GM18870 (cell line): ENCODE data around the gene CPLX3.
A peak's percentile ranks its signal among the peaks of the same experiment; 100 is the strongest.

Experiments
- ATAC-seq: cut with Tn5 transposase; IDR thresholded peaks from one replicate; pipeline ENCODE4 v1.9.1; 2021; ENCODE audit warnings: moderate library complexity; ENCODE audit not compliant: unreplicated experiment

Gene CPLX3

GRCh38 chr15:74869726-74870407 is 43.4 kb downstream of the CPLX3 start:
- ATAC-seq, result peak; percentile 50

GRCh38 chr15:74870436-74871215 is 44.2 kb downstream of the CPLX3 start:
- peak; percentile 1 for ATAC-seq

GRCh38 chr15:74872702-74873035 is 46.2 kb downstream of the CPLX3 start:
- no peak for ATAC-seq

- peak; percentile 74 for ATAC-seq
These were observed 46.8 kb downstream of the CPLX3 start, which contains the start of gene SCAMP2 for GRCh38 chr15:74873036-74873755. Gene SCAMP2, minus strand, starts transcription at chr15:74873365. Its CDS starts 110 bp downstream, at chr15:74873255.

GRCh38 chr15:74873756-74874424 is 47.5 kb downstream of the CPLX3 start:
- no peak for ATAC-seq

- ATAC-seq, result no peak
These were observed 51.8 kb downstream of the CPLX3 start for GRCh38 chr15:74878273-74878672.
